GM23248 (cell line): ENCODE results near the gene TRIM14.

Experiments used
- EZH2 ChIP-seq: fragments of 200-600 bp; sonication (generic); IDR thresholded peaks from 2 replicates; pipeline ENCODE4 v1.6.1; 2018; ENCODE audit warnings: antibody characterized with exemption, mild to moderate bottlenecking; ENCODE audit not compliant: insufficient read depth, poor library complexity, severe bottlenecking
- EZH2phosphoT487 ChIP-seq: fragments of 200-600 bp; sonication (generic); IDR thresholded peaks from 2 replicates; pipeline ENCODE4 v1.6.1; 2018; ENCODE audit warnings: antibody characterized with exemption, moderate library complexity, mild to moderate bottlenecking, low read depth; ENCODE audit not compliant: insufficient read depth

GRCh38 chr9:98158071-98158831 lies 39.2 kb upstream of the TRIM14 start:
- TF ChIP-seq EZH2phosphoT487 = no peak
- no peak for TF ChIP-seq EZH2
